Measurements from ENCODE around the gene GOLM1.

GOLM1 gene

GRCh38 chr9:86082870-86083269 is 16.5 kb downstream of the GOLM1 start:
- peaks cover 15% of the 10 kb centered on the region for H3K36me3 ChIP-seq (ENCODE audit: control insufficient read depth, insufficient read depth, low read length)
- H3K27ac ChIP-seq (ENCODE audit: low read depth, low read length, severe bottlenecking): no peak overlapping the region
- H3K4me3 ChIP-seq (ENCODE audit: extremely low read depth, insufficient read depth, low read length, poor library complexity, severe bottlenecking): no peak overlapping the region
- H3K9me3 ChIP-seq (ENCODE audit: control insufficient read depth, low read length): no peaks in the 10 kb centered on the region
- peaks cover 12% of the 10 kb centered on the region for H3K4me1 ChIP-seq (ENCODE audit: control insufficient read depth, insufficient read depth, low read length, poor library complexity, severe bottlenecking)

- H3K4me3 ChIP-seq (ENCODE audit: extremely low read depth, insufficient read depth, low read length, poor library complexity, severe bottlenecking): no peak overlapping the region
- H3K9me3 ChIP-seq (ENCODE audit: control insufficient read depth, low read length): no peaks in the 10 kb centered on the region
- H3K4me1 ChIP-seq (ENCODE audit: control insufficient read depth, insufficient read depth, low read length, poor library complexity, severe bottlenecking): peaks cover 12% of the 10 kb centered on the region
- peak overlapping the region; percentile 62 for H3K27ac ChIP-seq (ENCODE audit: low read depth, low read length, severe bottlenecking)
- 93 to 100% methylated on average over 3 to 4 of the region's 5 CpGs for WGBS, 2 experiments (ENCODE audit: insufficient coverage in 2 of 2)
- H3K36me3 ChIP-seq (ENCODE audit: control insufficient read depth, insufficient read depth, low read length): peaks cover 33% of the 10 kb centered on the region
Observed at GRCh38 chr9:86079865-86080469, 19.4 kb downstream of the GOLM1 start.

- 90% methylated on average over 7 to 8 of the region's 10 CpGs for WGBS, 2 experiments (ENCODE audit: insufficient coverage in 2 of 2)
- no peak overlapping the region for H3K27ac ChIP-seq (ENCODE audit: low read depth, low read length, severe bottlenecking)
- peaks cover 12% of the 10 kb centered on the region for H3K4me1 ChIP-seq (ENCODE audit: control insufficient read depth, insufficient read depth, low read length, poor library complexity, severe bottlenecking)
- H3K36me3 ChIP-seq (ENCODE audit: control insufficient read depth, insufficient read depth, low read length): peaks cover 39% of the 10 kb centered on the region
- no peaks in the 10 kb centered on the region for H3K9me3 ChIP-seq (ENCODE audit: control insufficient read depth, low read length)
- no peak overlapping the region for H3K4me3 ChIP-seq (ENCODE audit: extremely low read depth, insufficient read depth, low read length, poor library complexity, severe bottlenecking)
Observed at GRCh38 chr9:86079421-86079831, 19.9 kb downstream of the GOLM1 start.

GRCh38 chr9:86078731-86079130 is 20.6 kb downstream of the GOLM1 start:
- H3K27ac ChIP-seq (ENCODE audit: low read depth, low read length, severe bottlenecking): no peak overlapping the region
- H3K9me3 ChIP-seq (ENCODE audit: control insufficient read depth, low read length): no peaks in the 10 kb centered on the region
- WGBS, 2 experiments (ENCODE audit: insufficient coverage in 2 of 2): 83 to 95% methylated on average over 2 to 7 of the region's 8 CpGs
- H3K36me3 ChIP-seq (ENCODE audit: control insufficient read depth, insufficient read depth, low read length): peaks cover 40% of the 10 kb centered on the region
- H3K4me3 ChIP-seq (ENCODE audit: extremely low read depth, insufficient read depth, low read length, poor library complexity, severe bottlenecking): no peak overlapping the region
- H3K4me1 ChIP-seq (ENCODE audit: control insufficient read depth, insufficient read depth, low read length, poor library complexity, severe bottlenecking): peaks cover 12% of the 10 kb centered on the region

GRCh38 chr9:86077276-86077675 is 22.1 kb downstream of the GOLM1 start:
- Histone ChIP-seq H3K4me3 (ENCODE audit: extremely low read depth, insufficient read depth, low read length, poor library complexity, severe bottlenecking) (no peak overlapping the region), H3K4me1 (ENCODE audit: control insufficient read depth, insufficient read depth, low read length, poor library complexity, severe bottlenecking) (peaks cover 12% of the 10 kb centered on the region), H3K36me3 (ENCODE audit: control insufficient read depth, insufficient read depth, low read length) (peaks cover 45% of the 10 kb centered on the region), H3K9me3 (ENCODE audit: control insufficient read depth, low read length) (no peaks in the 10 kb centered on the region), H3K27ac (ENCODE audit: low read depth, low read length, severe bottlenecking) (peak overlapping the region; percentile 53)
- WGBS, 2 experiments (ENCODE audit: insufficient coverage in 2 of 2): 92 to 96% methylated on average over 11 to 12 of the region's 13 CpGs

- Histone ChIP-seq H3K36me3 (ENCODE audit: control insufficient read depth, insufficient read depth, low read length) (peaks cover 45% of the 10 kb centered on the region), H3K9me3 (ENCODE audit: control insufficient read depth, low read length) (no peaks in the 10 kb centered on the region), H3K27ac (ENCODE audit: low read depth, low read length, severe bottlenecking) (no peak overlapping the region), H3K4me3 (ENCODE audit: extremely low read depth, insufficient read depth, low read length, poor library complexity, severe bottlenecking) (no peak overlapping the region), H3K4me1 (ENCODE audit: control insufficient read depth, insufficient read depth, low read length, poor library complexity, severe bottlenecking) (peaks cover 10% of the 10 kb centered on the region)
- 93% methylated on average over 8 of the region's 12 CpGs for WGBS, 2 experiments (ENCODE audit: insufficient coverage in 2 of 2)
Observed at GRCh38 chr9:86075132-86076109, 23.9 kb downstream of the GOLM1 start.

GRCh38 chr9:86073839-86074238 is 25.5 kb downstream of the GOLM1 start:
- Histone ChIP-seq H3K27ac (ENCODE audit: low read depth, low read length, severe bottlenecking) (no peak overlapping the region), H3K9me3 (ENCODE audit: control insufficient read depth, low read length) (no peaks in the 10 kb centered on the region), H3K4me1 (ENCODE audit: control insufficient read depth, insufficient read depth, low read length, poor library complexity, severe bottlenecking) (no peaks in the 10 kb centered on the region), H3K4me3 (ENCODE audit: extremely low read depth, insufficient read depth, low read length, poor library complexity, severe bottlenecking) (no peak overlapping the region), H3K36me3 (ENCODE audit: control insufficient read depth, insufficient read depth, low read length) (peaks cover 40% of the 10 kb centered on the region)
- 100% methylated on average over 1 of the region's 1 CpG for WGBS, 2 experiments (ENCODE audit: insufficient coverage in 2 of 2)

GRCh38 chr9:86072394-86072877 is 26.9 kb downstream of the GOLM1 start:
- peaks cover 26% of the 10 kb centered on the region for H3K36me3 ChIP-seq (ENCODE audit: control insufficient read depth, insufficient read depth, low read length)
- 92% methylated on average over 2 of the region's 2 CpGs; no CpG with 5 or more reads in 1 of the 2 experiments for WGBS, 2 experiments (ENCODE audit: insufficient coverage in 2 of 2)
- no peaks in the 10 kb centered on the region for H3K9me3 ChIP-seq (ENCODE audit: control insufficient read depth, low read length)
- H3K27ac ChIP-seq (ENCODE audit: low read depth, low read length, severe bottlenecking): no peak overlapping the region
- no peak overlapping the region for H3K4me3 ChIP-seq (ENCODE audit: extremely low read depth, insufficient read depth, low read length, poor library complexity, severe bottlenecking)
- no peaks in the 10 kb centered on the region for H3K4me1 ChIP-seq (ENCODE audit: control insufficient read depth, insufficient read depth, low read length, poor library complexity, severe bottlenecking)

- peaks cover 8% of the 10 kb centered on the region for H3K36me3 ChIP-seq (ENCODE audit: control insufficient read depth, insufficient read depth, low read length)
- WGBS, 2 experiments (ENCODE audit: insufficient coverage in 2 of 2): 88 to 94% methylated on average over 3 to 6 of the region's 7 CpGs
Observed at GRCh38 chr9:86069206-86069869, 30.0 kb downstream of the GOLM1 start.

GRCh38 chr9:86064220-86064619 is 35.1 kb downstream of the GOLM1 start:
- H3K9me3 ChIP-seq (ENCODE audit: control insufficient read depth, low read length): no peaks in the 10 kb centered on the region
- WGBS, 2 experiments (ENCODE audit: insufficient coverage in 2 of 2): 94 to 97% methylated on average over 2 of the region's 2 CpGs
- no peaks in the 10 kb centered on the region for H3K4me1 ChIP-seq (ENCODE audit: control insufficient read depth, insufficient read depth, low read length, poor library complexity, severe bottlenecking)
- H3K4me3 ChIP-seq (ENCODE audit: extremely low read depth, insufficient read depth, low read length, poor library complexity, severe bottlenecking): no peak overlapping the region
- no peak overlapping the region for H3K27ac ChIP-seq (ENCODE audit: low read depth, low read length, severe bottlenecking)
- peaks cover 15% of the 10 kb centered on the region for H3K36me3 ChIP-seq (ENCODE audit: control insufficient read depth, insufficient read depth, low read length)

More at GRCh38 chr9:86069206-86069869, 30.0 kb downstream of the GOLM1 start:
- H3K9me3 ChIP-seq (ENCODE audit: control insufficient read depth, low read length): no peaks in the 10 kb centered on the region
- H3K4me1 ChIP-seq (ENCODE audit: control insufficient read depth, insufficient read depth, low read length, poor library complexity, severe bottlenecking): no peaks in the 10 kb centered on the region
- no peak overlapping the region for H3K4me3 ChIP-seq (ENCODE audit: extremely low read depth, insufficient read depth, low read length, poor library complexity, severe bottlenecking)
- no peak overlapping the region for H3K27ac ChIP-seq (ENCODE audit: low read depth, low read length, severe bottlenecking)

Measured in mesodermal cell (in vitro differentiated cells).